ENCODE measurements around the gene FOXA2. TPM values are rescaled to one million over a fixed set of nuclear protein-coding genes. Genes with fewer than 3 reads are reported as not detected.

Gene FOXA2
- total and polyA plus RNA-seq, 2 of the 13 experiments (the other 11 are each of a cell fraction or from before 2014, with no cell fraction given) = 8.8 to 12.2 TPM

GRCh38 chr20:22548040-22548439, 36.3 kb downstream of the FOXA2 start:
- no peaks in the 10 kb centered on the region for H3K79me2 ChIP-seq (ENCODE audit: insufficient read depth, low read length)
- H3K9ac ChIP-seq (ENCODE audit: insufficient read depth, low read depth, low read length) = no peak overlapping the region
- H3K27me3 ChIP-seq (ENCODE audit: control insufficient read depth in 1 of 2, insufficient read depth in 2 of 2, low read length in 2 of 2) = no peaks in the 10 kb centered on the region; a peak in 1 of 5 replicates
- H2AFZ ChIP-seq (ENCODE audit: low read length) = no peak overlapping the region
- FAIRE-seq (no peak), DNase-seq (ENCODE audit: low spot score) (no peak), ATAC-seq (peak; percentile 20; the same call in 2 of the 3 replicates)
- in situ Hi-C loops (cut with HindIII; ENCODE audit: extremely low pct_ligation_motif_present, low pct_unique_long_range_greater_than_20kb) (no loop called here), intact Hi-C loops (cut with micrococcal nuclease; ENCODE audit: unreplicated experiment) (loop anchor here (2.0 kb wide), 1 partner anchor 23 kb away; no protein-coding TSS in a partner anchor)
- H3K9me3 ChIP-seq (ENCODE audit: low read length) = peaks cover 7% of the 10 kb centered on the region
- POLR2A ChIA-PET = no interaction called here
- no peaks in the 10 kb centered on the region for H3K36me3 ChIP-seq (replicated peaks in 1 of 2; ENCODE audit: control insufficient read depth in 1 of 2, insufficient read depth in 2 of 2, low read length in 2 of 2)
- H3K27ac ChIP-seq (ENCODE audit: extremely low read length, insufficient read depth, low read length) = no peak overlapping the region
- H4K20me1 ChIP-seq (ENCODE audit: insufficient read depth, low read length) = no peaks in the 10 kb centered on the region
- peaks cover 54% of the 10 kb centered on the region for H3K4me1 ChIP-seq (ENCODE audit: insufficient read depth, low read length)
- WGBS (ENCODE audit: low lambda C conversion rate) = 34% methylated on average over 4 of the region's 4 CpGs
- no peak overlapping the region for H3K4me3 ChIP-seq (replicated peaks in 1 of 3; ENCODE audit: insufficient read depth in 1 of 3, low read depth in 2 of 3, low read length in 3 of 3)
- CTCF ChIA-PET (ENCODE audit: low intra/inter-chr PET ratio, low total read pairs) = no interaction called here
- H3K4me2 ChIP-seq (ENCODE audit: low read depth, low read length) = no peak overlapping the region
- no TSS peak for BruUV-seq (replicated peaks)
- 0 out of 2 replicates have a peak, but pooled peaks have one; percentile 18 for TF ChIP-seq MEIS2 (CRISPR knock-in tag; IDR thresholded peaks at IDR 0.05)
- no peak for TF ChIP-seq ZNF510 (CRISPR knock-in tag; IDR thresholded peaks at IDR 0.05; ENCODE audit: low read depth)
- no peak for TF ChIP-seq SMC3 (IDR thresholded peaks at IDR 0.05; ENCODE audit: low read length)
- 0 out of 2 replicates have a peak, but pooled peaks have one; percentile 10 for TF ChIP-seq POGZ (CRISPR knock-in tag; IDR thresholded peaks at IDR 0.05)
- no peak for TF ChIP-seq FOXP1 (IDR thresholded peaks at IDR 0.05)
- TF ChIP-seq FOXP1 (CRISPR knock-in tag; IDR thresholded peaks at IDR 0.05) = no peak
- no peak for TF ChIP-seq GABPA (IDR thresholded peaks at IDR 0.05; ENCODE audit: low read depth, low read length)
- TF ChIP-seq GABPA (CRISPR knock-in tag; IDR thresholded peaks at IDR 0.05; ENCODE audit: low read depth) = no peak
- TF ChIP-seq GATAD1 (CRISPR knock-in tag; IDR thresholded peaks at IDR 0.05) = no peak
- no peak for TF ChIP-seq RXRB (CRISPR knock-in tag; IDR thresholded peaks at IDR 0.05; ENCODE audit: borderline replicate concordance)
- TF ChIP-seq ZNF335 (CRISPR knock-in tag; IDR thresholded peaks at IDR 0.05) = no peak
- peak; percentile 62; the same call in 1 of the 2 replicates for TF ChIP-seq SP5 (CRISPR knock-in tag; IDR thresholded peaks at IDR 0.05; ENCODE audit: borderline replicate concordance, low read depth)
- no peak for TF ChIP-seq KAT7 (CRISPR knock-in tag; IDR thresholded peaks at IDR 0.05; ENCODE audit: borderline replicate concordance)
- 0 out of 2 replicates have a peak, but pooled peaks have one; percentile 4 for TF ChIP-seq STAG1 (CRISPR knock-in tag; IDR thresholded peaks at IDR 0.05)
- no peak for TF ChIP-seq ZNF407 (CRISPR knock-in tag; IDR thresholded peaks at IDR 0.05; ENCODE audit: not compliant biosample characterization)
- no peak for TF ChIP-seq TCF12 (IDR thresholded peaks at IDR 0.05)
- TF ChIP-seq TCF12 (CRISPR knock-in tag; IDR thresholded peaks at IDR 0.05) = no peak
- TF ChIP-seq ZEB1 (IDR thresholded peaks at IDR 0.05; ENCODE audit: insufficient replicate concordance, low read depth) = peak; percentile 67
- no peak for TF ChIP-seq THYN1 (CRISPR knock-in tag; IDR thresholded peaks at IDR 0.05; ENCODE audit: borderline replicate concordance, low read depth)
